HEK293 (cell line): Measurements from ENCODE around the gene AGTPBP1.

Source experiments
- BCL11A ChIP-seq: fragments of 450-650 bp; formaldehyde crosslinking; IDR thresholded peaks from 2 replicates; pipeline ENCODE4 v1.5.1; 2016; ENCODE audit warnings: low read depth, missing biosample characterization, missing genetic modification characterization
- GLI2 ChIP-seq: fragments of 450-650 bp; formaldehyde crosslinking; IDR thresholded peaks from 2 replicates; pipeline ENCODE4; 2017; ENCODE audit warnings: missing biosample characterization, missing genetic modification characterization, low read depth, borderline replicate concordance
- GLI4 ChIP-seq: fragments of 450-650 bp; formaldehyde crosslinking; IDR thresholded peaks from 2 replicates; pipeline ENCODE4 v1.5.1; 2016; ENCODE audit warnings: missing biosample characterization, missing genetic modification characterization
- KLF1 ChIP-seq: fragments of 450-650 bp; formaldehyde crosslinking; IDR thresholded peaks from 2 replicates; pipeline ENCODE4 v1.5.1; 2016; ENCODE audit warnings: missing biosample characterization, missing genetic modification characterization
- MYNN ChIP-seq: fragments of 450-650 bp; formaldehyde crosslinking; IDR thresholded peaks from 2 replicates; pipeline ENCODE4 v1.5.1; 2016; ENCODE audit warnings: missing biosample characterization, missing genetic modification characterization, borderline replicate concordance
- PRDM1 ChIP-seq: fragments of 450-650 bp; formaldehyde crosslinking; IDR thresholded peaks from 2 replicates; pipeline ENCODE4; 2016; ENCODE audit warnings: missing biosample characterization, missing genetic modification characterization
- YY1 ChIP-seq: fragments of 450-650 bp; formaldehyde crosslinking; IDR thresholded peaks from 2 replicates; pipeline ENCODE4 v1.5.1; 2018; ENCODE audit warnings: missing biosample characterization, missing genetic modification characterization
- ZBTB17 ChIP-seq: fragments of 450-650 bp; formaldehyde crosslinking; IDR thresholded peaks from 2 replicates; pipeline ENCODE4 v1.5.1; 2016; ENCODE audit warnings: missing biosample characterization, missing genetic modification characterization
- ZEB2 ChIP-seq: fragments of 450-650 bp; formaldehyde crosslinking; IDR thresholded peaks from 2 replicates; pipeline ENCODE4 v1.5.1; 2016; ENCODE audit warnings: missing biosample characterization, missing genetic modification characterization
- ZFP3 ChIP-seq: fragments of 450-650 bp; formaldehyde crosslinking; IDR thresholded peaks from 2 replicates; pipeline ENCODE4 v1.5.1; 2016; ENCODE audit warnings: low read depth, missing biosample characterization, missing genetic modification characterization
- ZNF114 ChIP-seq: fragments of 450-650 bp; formaldehyde crosslinking; IDR thresholded peaks from 2 replicates; pipeline ENCODE4 v1.5.0; 2017; ENCODE audit warnings: missing biosample characterization, missing genetic modification characterization
- ZNF132 ChIP-seq: fragments of 450-650 bp; formaldehyde crosslinking; IDR thresholded peaks from 2 replicates; pipeline ENCODE4 v1.5.1; 2017; ENCODE audit warnings: missing biosample characterization, missing genetic modification characterization, borderline replicate concordance
- ZNF23 ChIP-seq: fragments of 450-650 bp; formaldehyde crosslinking; IDR thresholded peaks from 2 replicates; pipeline ENCODE4 v1.5.1; 2016; ENCODE audit warnings: missing biosample characterization, missing genetic modification characterization, borderline replicate concordance
- ZNF24 ChIP-seq: fragments of 450-650 bp; formaldehyde crosslinking; IDR thresholded peaks from 2 replicates; pipeline ENCODE4 v1.5.1; 2016; ENCODE audit warnings: missing biosample characterization, missing genetic modification characterization
- ZNF248 ChIP-seq: fragments of 450-650 bp; formaldehyde crosslinking; IDR thresholded peaks from 2 replicates; pipeline ENCODE4 v1.5.1; 2017; ENCODE audit warnings: missing biosample characterization, missing genetic modification characterization
- ZNF266 ChIP-seq: fragments of 450-650 bp; formaldehyde crosslinking; IDR thresholded peaks from 2 replicates; pipeline ENCODE4 v1.5.1; 2016; ENCODE audit warnings: missing biosample characterization, missing genetic modification characterization, low read depth
- ZNF292 ChIP-seq: fragments of 450-650 bp; formaldehyde crosslinking; IDR thresholded peaks from 2 replicates; pipeline ENCODE4 v1.5.1; 2016; ENCODE audit warnings: low read depth, missing biosample characterization, missing genetic modification characterization, borderline replicate concordance
- ZNF335 ChIP-seq: fragments of 450-650 bp; formaldehyde crosslinking; conservative IDR thresholded peaks from 2 replicates; pipeline ENCODE4 v1.5.1; 2016; ENCODE audit warnings: missing biosample characterization, missing genetic modification characterization
- ZNF473 ChIP-seq: fragments of 450-650 bp; formaldehyde crosslinking; IDR thresholded peaks from 2 replicates; pipeline ENCODE4 v1.5.1; 2017; ENCODE audit warnings: missing biosample characterization, missing genetic modification characterization
- ZNF510 ChIP-seq: fragments of 450-650 bp; formaldehyde crosslinking; IDR thresholded peaks from 2 replicates; pipeline ENCODE4 v1.5.1; 2018; ENCODE audit warnings: mild to moderate bottlenecking, missing genetic modification characterization, missing biosample characterization; ENCODE audit not compliant: insufficient replicate concordance
- ZNF629 ChIP-seq: fragments of 450-650 bp; formaldehyde crosslinking; IDR thresholded peaks from 2 replicates; pipeline ENCODE4 v1.5.1; 2017; ENCODE audit warnings: missing biosample characterization, missing genetic modification characterization
- ZNF670 ChIP-seq: fragments of 450-650 bp; formaldehyde crosslinking; IDR thresholded peaks from 2 replicates; pipeline ENCODE4 v1.5.1; 2016; ENCODE audit warnings: missing biosample characterization, missing genetic modification characterization, low read depth
- ZNF747 ChIP-seq: fragments of 450-650 bp; formaldehyde crosslinking; IDR thresholded peaks from 2 replicates; pipeline ENCODE4 v1.5.1; 2016; ENCODE audit warnings: missing biosample characterization, missing genetic modification characterization
- ZNF768 ChIP-seq: fragments of 450-650 bp; formaldehyde crosslinking; IDR thresholded peaks from 2 replicates; pipeline ENCODE4 v1.5.1; 2018; ENCODE audit warnings: missing biosample characterization, mild to moderate bottlenecking, missing genetic modification characterization
- ZNF777 ChIP-seq: fragments of 450-650 bp; formaldehyde crosslinking; IDR thresholded peaks from 2 replicates; pipeline ENCODE4 v1.5.1; 2017; ENCODE audit warnings: missing biosample characterization, missing genetic modification characterization, borderline replicate concordance
- ZNF791 ChIP-seq: fragments of 450-650 bp; formaldehyde crosslinking; IDR thresholded peaks from 2 replicates; pipeline ENCODE4 v1.5.1; 2016; ENCODE audit warnings: missing biosample characterization, missing genetic modification characterization
- ZNF792 ChIP-seq: fragments of 450-650 bp; formaldehyde crosslinking; IDR thresholded peaks from 2 replicates; pipeline ENCODE4 v1.5.1; 2016; ENCODE audit warnings: missing biosample characterization, missing genetic modification characterization
- TF ChIP-seq, protein P1 (sequence below): fragments of 450-650 bp; formaldehyde crosslinking; IDR thresholded peaks from 2 replicates; pipeline ENCODE4 v1.5.1; 2016; ENCODE audit warnings: missing biosample characterization, missing genetic modification characterization
- TF ChIP-seq, protein P2 (sequence below): fragments of 450-650 bp; IDR thresholded peaks from 2 replicates; pipeline ENCODE4 v1.5.1; 2018; ENCODE audit warnings: missing biosample characterization, mild to moderate bottlenecking, missing genetic modification characterization
- TF ChIP-seq, protein P3 (sequence below): fragments of 450-650 bp; formaldehyde crosslinking; IDR thresholded peaks from 2 replicates; pipeline ENCODE4 v1.5.1; 2016; ENCODE audit warnings: missing biosample characterization, missing genetic modification characterization
- TF ChIP-seq, protein P4 (sequence below): fragments of 450-650 bp; formaldehyde crosslinking; IDR thresholded peaks from 2 replicates; pipeline ENCODE4 v1.5.1; 2016; ENCODE audit warnings: missing biosample characterization, missing genetic modification characterization, low read depth

AGTPBP1 gene

DNA sequence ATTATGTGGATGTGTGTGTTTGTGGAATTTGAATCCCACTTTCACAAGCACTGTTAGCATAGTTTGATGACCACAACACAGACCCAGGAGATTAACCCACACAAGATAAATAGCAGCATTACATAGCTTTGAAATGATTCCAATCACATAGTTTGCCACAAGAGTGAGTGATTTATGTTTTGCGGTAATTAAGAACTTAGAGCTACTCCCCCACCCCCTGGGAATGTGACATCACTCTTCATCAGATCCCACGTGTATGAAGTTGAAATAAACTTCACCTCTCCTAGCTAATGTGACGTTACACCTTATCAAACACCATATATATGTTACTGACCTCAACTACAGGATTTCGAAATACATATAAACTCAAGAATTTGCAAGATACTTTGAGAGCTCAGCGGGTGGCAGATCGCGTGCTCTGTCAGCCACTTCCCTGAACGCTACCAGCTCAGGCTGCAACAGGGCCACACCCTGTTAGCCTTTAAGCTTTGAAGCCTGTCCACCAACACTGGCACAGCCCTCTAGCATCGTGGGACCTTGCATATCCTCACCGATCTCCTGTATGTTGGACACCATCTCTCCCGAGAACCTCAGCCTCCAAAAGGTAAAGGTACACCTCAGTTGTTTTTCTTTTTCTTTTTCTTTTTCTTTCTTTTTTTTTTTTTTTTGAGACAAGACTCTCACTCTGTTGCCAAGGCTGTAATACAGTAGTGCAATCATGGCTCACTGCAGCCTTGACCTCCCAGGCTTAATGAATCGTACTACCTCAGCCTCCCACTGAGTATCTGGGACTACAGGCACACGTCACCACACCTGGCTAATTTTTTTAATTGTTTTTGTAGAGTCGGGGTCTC, 1.7 kb upstream of the AGTPBP1 start (continued):
- TF ChIP-seq ZNF792: no peak
- TF ChIP-seq, protein P1, sequence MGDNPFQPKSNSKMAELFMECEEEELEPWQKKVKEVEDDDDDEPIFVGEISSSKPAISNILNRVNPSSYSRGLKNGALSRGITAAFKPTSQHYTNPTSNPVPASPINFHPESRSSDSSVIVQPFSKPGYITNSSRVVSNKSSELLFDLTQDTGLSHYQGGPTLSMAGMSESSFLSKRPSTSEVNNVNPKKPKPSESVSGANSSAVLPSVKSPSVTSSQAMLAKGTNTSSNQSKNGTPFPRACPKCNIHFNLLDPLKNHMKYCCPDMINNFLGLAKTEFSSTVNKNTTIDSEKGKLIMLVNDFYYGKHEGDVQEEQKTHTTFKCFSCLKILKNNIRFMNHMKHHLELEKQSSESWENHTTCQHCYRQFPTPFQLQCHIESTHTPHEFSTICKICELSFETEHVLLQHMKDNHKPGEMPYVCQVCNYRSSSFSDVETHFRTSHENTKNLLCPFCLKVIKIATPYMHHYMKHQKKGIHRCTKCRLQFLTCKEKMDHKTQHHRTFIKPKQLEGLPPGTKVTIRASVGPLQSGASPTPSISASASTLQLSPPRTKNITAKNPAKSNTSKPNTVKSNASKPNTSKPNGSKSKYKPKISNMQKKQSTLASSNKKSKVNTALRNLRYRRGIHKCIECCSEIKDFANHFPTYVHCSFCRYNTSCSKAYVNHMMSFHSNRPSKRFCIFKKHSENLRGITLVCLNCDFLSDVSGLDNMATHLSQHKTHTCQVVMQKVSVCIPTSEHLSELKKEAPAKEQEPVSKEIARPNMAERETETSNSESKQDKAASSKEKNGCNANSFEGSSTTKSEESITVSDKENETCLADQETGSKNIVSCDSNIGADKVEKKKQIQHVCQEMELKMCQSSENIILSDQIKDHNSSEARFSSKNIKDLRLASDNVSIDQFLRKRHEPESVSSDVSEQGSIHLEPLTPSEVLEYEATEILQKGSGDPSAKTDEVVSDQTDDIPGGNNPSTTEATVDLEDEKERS (tag by site-specific recombination): peak; percentile 80; the same call in 1 of the 2 replicates
- TF ChIP-seq ZNF747 (tag by site-specific recombination): no peak
- peak; percentile 99 for TF ChIP-seq BCL11A (tag by site-specific recombination)
- no peak for TF ChIP-seq ZNF114 (tag by site-specific recombination)
- TF ChIP-seq, protein P2, sequence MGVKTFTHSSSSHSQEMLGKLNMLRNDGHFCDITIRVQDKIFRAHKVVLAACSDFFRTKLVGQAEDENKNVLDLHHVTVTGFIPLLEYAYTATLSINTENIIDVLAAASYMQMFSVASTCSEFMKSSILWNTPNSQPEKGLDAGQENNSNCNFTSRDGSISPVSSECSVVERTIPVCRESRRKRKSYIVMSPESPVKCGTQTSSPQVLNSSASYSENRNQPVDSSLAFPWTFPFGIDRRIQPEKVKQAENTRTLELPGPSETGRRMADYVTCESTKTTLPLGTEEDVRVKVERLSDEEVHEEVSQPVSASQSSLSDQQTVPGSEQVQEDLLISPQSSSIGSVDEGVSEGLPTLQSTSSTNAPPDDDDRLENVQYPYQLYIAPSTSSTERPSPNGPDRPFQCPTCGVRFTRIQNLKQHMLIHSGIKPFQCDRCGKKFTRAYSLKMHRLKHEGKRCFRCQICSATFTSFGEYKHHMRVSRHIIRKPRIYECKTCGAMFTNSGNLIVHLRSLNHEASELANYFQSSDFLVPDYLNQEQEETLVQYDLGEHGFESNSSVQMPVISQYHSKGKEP (tag by site-specific recombination): peak; percentile 97
- TF ChIP-seq, protein P3, sequence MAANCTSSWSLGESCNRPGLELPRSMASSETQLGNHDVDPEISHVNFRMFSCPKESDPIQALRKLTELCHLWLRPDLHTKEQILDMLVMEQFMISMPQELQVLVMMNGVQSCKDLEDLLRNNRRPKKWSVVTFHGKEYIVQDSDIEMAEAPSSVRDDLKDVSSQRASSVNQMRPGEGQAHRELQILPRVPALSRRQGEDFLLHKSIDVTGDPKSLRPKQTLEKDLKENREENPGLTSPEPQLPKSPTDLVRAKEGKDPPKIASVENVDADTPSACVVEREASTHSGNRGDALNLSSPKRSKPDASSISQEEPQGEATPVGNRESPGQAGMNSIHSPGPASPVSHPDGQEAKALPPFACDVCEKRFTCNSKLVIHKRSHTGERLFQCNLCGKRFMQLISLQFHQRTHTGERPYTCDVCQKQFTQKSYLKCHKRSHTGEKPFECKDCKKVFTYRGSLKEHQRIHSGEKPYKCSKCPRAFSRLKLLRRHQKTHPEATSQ (tag by site-specific recombination): 0 out of 2 replicates have a peak, but pooled peaks have one; percentile 34
- no peak for TF ChIP-seq ZNF266 (tag by site-specific recombination)
- TF ChIP-seq KLF1: peak; percentile 96
- peak; percentile 100 for TF ChIP-seq GLI2 (tag by site-specific recombination)
- no peak for TF ChIP-seq ZNF248 (tag by site-specific recombination)
- peak; percentile 91; the same call in 1 of the 2 replicates for TF ChIP-seq GLI4
- TF ChIP-seq ZNF791 (tag by site-specific recombination): 0 out of 2 replicates have a peak, but pooled peaks have one; percentile 23
- no peak for TF ChIP-seq ZNF768 (tag by site-specific recombination)
- no peak for TF ChIP-seq ZNF23 (tag by site-specific recombination)
- peak; percentile 99 for TF ChIP-seq ZNF24 (tag by site-specific recombination)
- peak; percentile 100 for TF ChIP-seq ZEB2 (tag by site-specific recombination)
- no peak for TF ChIP-seq MYNN
- TF ChIP-seq ZNF510: peak; percentile 3
- TF ChIP-seq, protein P4, sequence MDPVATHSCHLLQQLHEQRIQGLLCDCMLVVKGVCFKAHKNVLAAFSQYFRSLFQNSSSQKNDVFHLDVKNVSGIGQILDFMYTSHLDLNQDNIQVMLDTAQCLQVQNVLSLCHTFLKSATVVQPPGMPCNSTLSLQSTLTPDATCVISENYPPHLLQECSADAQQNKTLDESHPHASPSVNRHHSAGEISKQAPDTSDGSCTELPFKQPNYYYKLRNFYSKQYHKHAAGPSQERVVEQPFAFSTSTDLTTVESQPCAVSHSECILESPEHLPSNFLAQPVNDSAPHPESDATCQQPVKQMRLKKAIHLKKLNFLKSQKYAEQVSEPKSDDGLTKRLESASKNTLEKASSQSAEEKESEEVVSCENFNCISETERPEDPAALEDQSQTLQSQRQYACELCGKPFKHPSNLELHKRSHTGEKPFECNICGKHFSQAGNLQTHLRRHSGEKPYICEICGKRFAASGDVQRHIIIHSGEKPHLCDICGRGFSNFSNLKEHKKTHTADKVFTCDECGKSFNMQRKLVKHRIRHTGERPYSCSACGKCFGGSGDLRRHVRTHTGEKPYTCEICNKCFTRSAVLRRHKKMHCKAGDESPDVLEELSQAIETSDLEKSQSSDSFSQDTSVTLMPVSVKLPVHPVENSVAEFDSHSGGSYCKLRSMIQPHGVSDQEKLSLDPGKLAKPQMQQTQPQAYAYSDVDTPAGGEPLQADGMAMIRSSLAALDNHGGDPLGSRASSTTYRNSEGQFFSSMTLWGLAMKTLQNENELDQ (tag by site-specific recombination): peak; percentile 71; the same call in 1 of the 2 replicates
- no peak for TF ChIP-seq ZNF670 (tag by site-specific recombination)
- peak; percentile 100 for TF ChIP-seq ZNF629 (tag by site-specific recombination)
- TF ChIP-seq ZFP3 (tag by site-specific recombination): no peak
- TF ChIP-seq ZNF777: no peak
- no peak for TF ChIP-seq YY1
- TF ChIP-seq PRDM1 (tag by site-specific recombination): no peak
- TF ChIP-seq ZNF292: no peak
- peak; percentile 98 for TF ChIP-seq ZBTB17 (tag by site-specific recombination)
- no peak for TF ChIP-seq ZNF473 (tag by site-specific recombination)
- peak; percentile 92 for TF ChIP-seq ZNF335
- TF ChIP-seq ZNF132: no peak
